Epithelial cell of prostate (primary cell): ENCODE results near the gene CYP2A13.
"Not testable (repeated sequence)": the region's sequence is repeated elsewhere in the genome, so short reads cannot be mapped to it uniquely, and the experiment has no call there.

Experiments
- DNase-seq: peaks from one replicate; pipeline ENCODE4 v3.0.0-alpha.2; 2011; ENCODE audit warnings: low read depth, low spot score
- H3K27ac ChIP-seq: fragments of 450-650 bp; 2 replicates; pipeline ENCODE4 v1.5.1; 2017; ENCODE audit warnings: mild to moderate bottlenecking

CYP2A13 gene, protein sequence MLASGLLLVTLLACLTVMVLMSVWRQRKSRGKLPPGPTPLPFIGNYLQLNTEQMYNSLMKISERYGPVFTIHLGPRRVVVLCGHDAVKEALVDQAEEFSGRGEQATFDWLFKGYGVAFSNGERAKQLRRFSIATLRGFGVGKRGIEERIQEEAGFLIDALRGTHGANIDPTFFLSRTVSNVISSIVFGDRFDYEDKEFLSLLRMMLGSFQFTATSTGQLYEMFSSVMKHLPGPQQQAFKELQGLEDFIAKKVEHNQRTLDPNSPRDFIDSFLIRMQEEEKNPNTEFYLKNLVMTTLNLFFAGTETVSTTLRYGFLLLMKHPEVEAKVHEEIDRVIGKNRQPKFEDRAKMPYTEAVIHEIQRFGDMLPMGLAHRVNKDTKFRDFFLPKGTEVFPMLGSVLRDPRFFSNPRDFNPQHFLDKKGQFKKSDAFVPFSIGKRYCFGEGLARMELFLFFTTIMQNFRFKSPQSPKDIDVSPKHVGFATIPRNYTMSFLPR

DNA sequence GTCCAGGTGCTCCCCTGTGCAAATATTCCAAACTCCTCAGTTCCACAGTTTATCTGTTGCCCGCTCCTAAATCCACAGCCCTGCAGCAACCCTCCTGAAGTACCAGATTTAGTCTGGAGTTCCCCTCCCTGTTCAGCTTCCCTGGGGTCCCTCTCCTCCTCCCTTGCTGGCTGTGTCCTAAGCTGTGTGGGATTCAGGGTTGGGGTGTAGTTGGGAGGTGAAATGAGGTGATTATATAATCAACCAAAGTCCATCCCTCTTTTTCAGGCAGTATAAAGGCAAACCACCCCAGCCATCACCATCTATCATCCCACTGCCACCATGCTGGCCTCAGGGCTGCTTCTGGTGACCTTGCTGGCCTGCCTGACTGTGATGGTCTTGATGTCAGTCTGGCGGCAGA is at the start of gene CYP2A13:
CYP2A13 (plus strand) TSS at position 301 of the 400 bp plus-strand sequence; CDS start at position 322, 21 bp downstream.
- H3K27ac ChIP-seq = no peak within 1 kb of the TSS
- no peak for DNase-seq

GRCh38 chr19:41039806-41040205 is 48.4 kb upstream of the CYP2A13 start:
- no peak overlapping the region for H3K27ac ChIP-seq
- DNase-seq = no peak

DNA sequence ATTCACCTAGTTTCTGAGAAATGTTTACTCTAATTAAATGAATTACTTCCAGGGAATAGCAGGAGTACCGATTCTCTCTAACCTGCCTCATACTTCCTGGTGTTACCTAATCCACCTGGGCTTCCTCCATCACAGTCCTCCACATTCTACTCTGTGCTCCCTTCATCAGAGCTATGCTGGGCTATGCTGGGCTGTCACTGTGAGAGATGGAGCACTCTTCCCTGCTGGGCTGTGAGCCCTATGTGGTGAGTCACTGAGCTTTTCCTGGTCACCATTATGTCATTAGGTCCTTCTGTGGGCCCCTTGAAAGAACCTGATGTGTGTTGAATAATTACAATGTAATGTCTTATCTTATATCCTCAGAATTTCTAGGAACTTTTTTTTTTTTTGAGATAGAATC is 43.2 kb upstream of the CYP2A13 start:
- not testable (repeated sequence) for H3K27ac ChIP-seq, DNase-seq

GRCh38 chr19:41050426-41050825 is 37.8 kb upstream of the CYP2A13 start:
- DNase-seq = no peak
- H3K27ac ChIP-seq = no peak overlapping the region

DNA sequence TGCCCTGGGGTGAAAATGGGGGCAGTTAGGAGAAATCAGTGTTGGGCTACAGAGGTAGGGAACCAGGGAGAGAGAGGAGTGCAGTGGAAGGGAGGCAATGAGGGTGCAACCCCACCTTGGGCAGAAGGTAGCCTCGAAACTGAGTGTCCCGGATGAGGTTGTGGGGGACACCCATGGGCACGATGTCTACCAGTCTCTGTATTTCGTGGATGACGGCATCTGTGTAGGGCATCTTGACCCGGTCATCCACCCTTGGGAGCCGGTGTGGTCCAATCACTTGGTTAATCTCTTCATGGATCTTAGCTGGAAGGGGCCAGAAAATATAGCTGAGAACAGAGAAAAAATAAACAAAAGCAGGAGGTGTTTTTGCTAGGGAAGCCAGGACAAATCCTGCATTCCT is 36.1 kb upstream of the CYP2A13 start:
- H3K27ac ChIP-seq, DNase-seq: not testable (repeated sequence)

GRCh38 chr19:41053331-41053730 is 34.9 kb upstream of the CYP2A13 start:
- DNase-seq, H3K27ac ChIP-seq: not testable (repeated sequence)

DNA sequence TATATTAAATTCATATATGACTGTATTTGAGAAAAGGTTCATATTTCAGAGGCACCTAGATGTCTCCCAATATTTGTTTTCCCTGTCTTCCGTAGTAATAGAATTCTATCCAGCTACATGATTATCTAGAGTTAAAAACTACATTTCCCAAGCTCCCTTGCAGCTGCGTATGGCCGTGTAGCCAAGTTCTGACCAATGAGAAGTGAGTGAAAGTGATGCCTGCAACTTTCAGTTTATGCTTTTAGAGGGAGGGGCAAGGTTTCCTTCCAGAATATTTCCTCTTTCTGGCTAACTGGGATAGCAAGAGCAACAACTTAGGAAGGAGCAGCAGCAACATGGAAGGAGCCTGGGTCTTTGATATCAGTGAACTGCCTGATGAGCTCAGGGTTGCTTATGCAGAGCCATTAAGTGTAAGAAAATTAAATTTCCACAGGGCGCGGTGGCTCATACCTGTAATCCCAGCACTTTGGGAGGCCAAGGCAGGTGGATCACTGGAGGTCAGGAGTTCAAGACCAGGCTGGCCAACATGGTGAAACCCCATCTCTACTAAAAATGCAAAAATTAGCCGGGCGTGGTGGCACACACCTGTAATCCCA is 23.2 kb upstream of the CYP2A13 start:
- DNase-seq = no peak
- no peak overlapping the region for H3K27ac ChIP-seq

GRCh38 chr19:41076286-41076685 is 12.0 kb upstream of the CYP2A13 start:
- DNase-seq = no peak
- H3K27ac ChIP-seq = no peak overlapping the region

DNA sequence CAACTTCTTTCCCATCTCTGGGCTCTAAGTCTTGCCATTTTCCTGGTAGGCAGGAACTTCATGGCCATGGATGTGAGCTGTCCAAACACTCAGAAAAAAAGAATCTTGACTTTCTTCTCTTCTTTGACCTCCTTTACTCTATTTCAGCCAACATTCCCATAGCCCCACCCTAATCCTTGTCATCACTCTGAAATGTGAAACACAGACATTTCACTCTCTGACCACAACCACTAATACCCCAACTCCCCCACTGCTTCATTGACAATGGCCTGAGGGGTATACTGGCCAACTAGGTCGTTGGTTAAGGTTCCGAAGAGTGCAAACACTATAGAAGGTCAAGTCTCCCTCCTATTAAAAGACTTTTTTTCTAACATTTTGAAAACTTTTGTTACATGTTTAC is 4.7 kb upstream of the CYP2A13 start:
- no peak overlapping the region for H3K27ac ChIP-seq
- DNase-seq = no peak

- no peak overlapping the region for H3K27ac ChIP-seq
- DNase-seq = no peak
Measured at GRCh38 chr19:41085748-41086415, 2.4 kb upstream of the CYP2A13 start.

DNA sequence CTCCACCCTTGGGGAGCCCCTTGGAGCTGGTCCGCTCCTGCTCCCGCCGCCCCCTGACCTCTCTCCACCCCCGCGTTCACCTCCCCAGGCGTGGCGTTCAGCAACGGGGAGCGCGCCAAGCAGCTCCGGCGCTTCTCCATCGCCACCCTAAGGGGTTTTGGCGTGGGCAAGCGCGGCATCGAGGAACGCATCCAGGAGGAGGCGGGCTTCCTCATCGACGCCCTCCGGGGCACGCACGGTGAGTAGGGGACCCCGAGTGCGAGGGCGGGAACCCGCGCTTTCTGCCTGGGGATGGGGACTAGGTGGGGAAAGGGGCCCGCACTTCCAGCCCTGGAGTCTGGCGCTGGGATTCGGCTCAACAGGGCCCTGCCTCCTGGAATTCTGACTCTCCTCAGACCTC is 1.7 kb downstream of the CYP2A13 start:
- DNase-seq = no peak
- H3K27ac ChIP-seq = no peak overlapping the region

DNA sequence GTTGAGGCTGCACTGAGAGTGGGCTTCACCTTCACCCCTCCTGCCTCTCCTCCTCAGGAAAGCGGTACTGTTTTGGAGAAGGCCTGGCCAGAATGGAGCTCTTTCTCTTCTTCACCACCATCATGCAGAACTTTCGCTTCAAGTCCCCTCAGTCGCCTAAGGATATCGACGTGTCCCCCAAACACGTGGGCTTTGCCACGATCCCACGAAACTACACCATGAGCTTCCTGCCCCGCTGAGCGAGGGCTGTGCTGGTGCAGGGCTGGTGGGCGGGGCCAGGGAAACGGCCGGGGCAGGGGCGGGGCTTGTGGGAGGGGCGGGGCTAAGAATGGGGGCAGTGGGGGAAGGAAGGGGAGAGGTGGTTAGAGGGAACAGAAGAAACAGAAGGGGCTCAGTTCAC is 7.5 kb downstream of the CYP2A13 start:
- DNase-seq = no peak
- H3K27ac ChIP-seq = no peak overlapping the region

GRCh38 chr19:41096353-41096752 is 8.1 kb downstream of the CYP2A13 start:
- no peak overlapping the region for H3K27ac ChIP-seq
- no peak for DNase-seq

GRCh38 chr19:41097302-41097701 is 9.1 kb downstream of the CYP2A13 start:
- DNase-seq = no peak
- no peak overlapping the region for H3K27ac ChIP-seq

GRCh38 chr19:41098762-41099161 is 10.5 kb downstream of the CYP2A13 start:
- no peak for DNase-seq
- no peak overlapping the region for H3K27ac ChIP-seq

DNA sequence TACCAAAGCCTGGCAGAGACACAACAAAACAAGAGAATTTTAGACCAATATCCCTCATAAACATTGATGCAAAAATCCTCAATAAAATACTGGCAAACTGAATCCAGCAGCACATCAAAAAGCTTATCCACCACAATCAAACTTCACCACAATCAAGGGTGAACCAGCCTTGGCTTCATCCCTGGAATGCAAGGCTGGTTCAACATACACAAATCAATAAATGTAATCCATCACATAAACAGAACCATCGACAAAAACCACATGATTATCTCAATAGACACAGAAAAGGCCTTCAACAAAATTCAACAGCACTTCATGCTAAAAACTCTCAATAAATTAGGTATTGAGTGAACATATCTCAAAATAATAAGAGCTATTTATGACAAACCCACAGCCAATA is 14.0 kb downstream of the CYP2A13 start:
- DNase-seq, H3K27ac ChIP-seq: not testable (repeated sequence)

DNA sequence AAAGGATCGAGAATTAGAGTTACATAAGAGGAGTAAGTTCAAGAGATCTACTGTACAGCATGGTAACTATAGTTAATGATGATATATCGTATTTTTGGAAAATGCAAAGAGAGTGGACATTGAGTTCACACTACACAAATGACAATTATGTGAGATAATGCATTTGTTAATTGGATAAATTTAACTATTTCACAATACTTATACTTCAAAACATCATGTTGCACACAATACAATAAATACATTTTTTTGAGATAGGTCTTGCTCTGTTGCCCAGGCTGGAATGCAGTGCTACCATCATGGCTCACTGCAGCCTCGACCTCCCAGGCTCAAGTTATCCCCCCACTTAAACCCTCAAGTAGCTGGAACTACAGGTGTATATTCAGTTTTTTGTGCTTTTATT is 17.9 kb downstream of the CYP2A13 start:
- no peak for DNase-seq
- no peak overlapping the region for H3K27ac ChIP-seq

DNA sequence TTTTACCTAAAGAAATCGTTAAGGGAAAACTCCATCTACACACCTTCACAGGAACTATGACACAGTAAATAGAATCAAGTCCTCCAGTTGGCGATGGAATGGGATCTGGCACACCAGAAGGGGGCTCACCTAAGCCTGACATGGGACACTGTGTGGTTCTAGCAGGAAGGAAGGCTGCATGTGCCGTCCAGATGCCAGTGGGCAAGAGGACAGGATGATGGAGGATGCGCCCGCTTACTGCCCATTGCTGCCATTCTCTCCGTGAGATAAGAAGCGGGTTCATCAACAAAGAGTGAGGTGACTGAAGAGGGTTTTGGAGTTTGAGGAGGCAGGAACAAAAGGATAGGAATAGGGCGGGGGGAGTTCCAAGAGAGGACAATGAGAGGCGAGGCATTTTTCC is 23.0 kb downstream of the CYP2A13 start:
- no peak overlapping the region for H3K27ac ChIP-seq
- DNase-seq = no peak

DNA sequence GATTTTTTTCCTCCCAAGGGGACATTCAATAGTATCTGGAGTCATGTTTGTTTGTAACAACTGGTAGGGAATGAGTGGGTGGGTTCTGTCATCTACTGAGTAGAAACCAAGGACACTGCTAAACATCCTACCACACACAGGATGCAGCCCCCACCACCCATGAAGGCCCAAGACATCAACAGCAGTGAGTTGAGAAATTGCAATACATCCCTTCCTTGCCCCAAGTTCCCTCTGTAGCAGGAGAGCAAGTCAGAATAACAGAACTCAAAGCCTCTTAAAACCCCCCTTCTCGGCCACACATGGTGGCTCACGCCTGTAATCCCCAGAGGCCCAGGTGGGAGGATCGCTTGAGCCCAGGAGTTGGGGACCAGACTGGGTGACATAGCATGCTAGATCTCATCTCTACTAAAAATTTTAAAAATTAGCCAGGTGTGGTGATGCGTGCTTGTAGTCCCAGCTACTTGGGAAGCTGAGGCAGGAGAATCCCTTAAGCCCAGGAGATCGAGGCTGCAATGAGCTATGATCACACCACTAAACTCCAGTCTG is 23.6 kb downstream of the CYP2A13 start:
- DNase-seq = no peak

GRCh38 chr19:41112728-41113290 is 24.6 kb downstream of the CYP2A13 start:
- DNase-seq = no peak

More for the DNA sequence above, 23.6 kb downstream of the CYP2A13 start:
- H3K27ac ChIP-seq = no peak overlapping the region

More at GRCh38 chr19:41112728-41113290, 24.6 kb downstream of the CYP2A13 start:
- H3K27ac ChIP-seq = no peak overlapping the region
